Measurements from ENCODE around the gene TAX1BP1. TPM values are rescaled to one million over a fixed set of nuclear protein-coding genes. Genes with fewer than 3 reads are reported as not detected.

Gene TAX1BP1
- total RNA-seq, 2 experiments from 2014 or later, result 101 to 109 TPM

- Mint-ChIP-seq H3K27ac (no peak overlapping the region), H3K36me3 (ENCODE audit: low read depth) (peaks cover 2% of the 10 kb centered on the region), H3K4me3 (no peak overlapping the region), H3K27me3 (no peaks in the 10 kb centered on the region), H3K4me1 (no peaks in the 10 kb centered on the region), H3K9me3 (ENCODE audit: low read depth) (no peaks in the 10 kb centered on the region)
- ChIA-PET CTCF (no interaction called here), POLR2A (no interaction called here)
- DNase-seq (no peak), ATAC-seq (no peak)
- intact Hi-C loops (cut with DNase I, micrococcal nuclease), result no loop called here
Observed at GRCh38 chr7:27870595-27870994, 130.6 kb downstream of the TAX1BP1 start.

GRCh38 chr7:27871086-27871485 lies 131.1 kb downstream of the TAX1BP1 start:
- Mint-ChIP-seq H3K4me1 (no peaks in the 10 kb centered on the region), H3K27ac (no peak overlapping the region), H3K9me3 (ENCODE audit: low read depth) (no peaks in the 10 kb centered on the region), H3K36me3 (ENCODE audit: low read depth) (peaks cover 2% of the 10 kb centered on the region), H3K27me3 (no peaks in the 10 kb centered on the region), H3K4me3 (no peak overlapping the region)
- ChIA-PET POLR2A (no interaction called here), CTCF (no interaction called here)
- DNase-seq, result no peak
- ATAC-seq, result no peak
- intact Hi-C loops (cut with DNase I, micrococcal nuclease), result no loop called here

DNA sequence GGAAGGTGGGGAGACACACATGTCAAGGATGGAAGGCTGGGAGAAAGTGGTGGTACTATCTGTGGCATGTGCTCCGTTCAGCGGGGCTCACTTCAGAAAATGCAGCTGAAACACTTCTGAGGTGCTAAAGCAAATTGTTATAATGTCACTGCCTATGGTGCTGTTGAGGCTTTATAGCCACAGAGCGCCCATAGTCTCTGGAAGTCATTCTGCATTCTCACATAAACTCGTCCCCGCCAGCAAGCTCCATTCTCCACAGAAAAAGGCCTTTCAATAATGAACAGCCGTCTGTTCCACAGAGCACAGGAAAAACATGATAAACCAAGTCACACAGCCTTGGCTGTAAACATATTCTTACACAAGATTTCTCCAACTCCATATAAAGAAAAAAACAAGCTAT lies 131.9 kb downstream of the TAX1BP1 start:
- DNase-seq, result no peak
- Mint-ChIP-seq H3K9me3 (ENCODE audit: low read depth) (no peaks in the 10 kb centered on the region), H3K36me3 (ENCODE audit: low read depth) (peaks cover 2% of the 10 kb centered on the region), H3K4me1 (no peaks in the 10 kb centered on the region), H3K27me3 (no peaks in the 10 kb centered on the region), H3K4me3 (no peak overlapping the region), H3K27ac (no peak overlapping the region)
- ChIA-PET CTCF (interaction anchor here (0.8 kb wide), 1 partner anchor 46 kb away, joined by 3 read pairs; no protein-coding TSS in a partner anchor), POLR2A (no interaction called here)
- intact Hi-C loops (cut with DNase I, micrococcal nuclease), result no loop called here
- no peak for ATAC-seq

DNA sequence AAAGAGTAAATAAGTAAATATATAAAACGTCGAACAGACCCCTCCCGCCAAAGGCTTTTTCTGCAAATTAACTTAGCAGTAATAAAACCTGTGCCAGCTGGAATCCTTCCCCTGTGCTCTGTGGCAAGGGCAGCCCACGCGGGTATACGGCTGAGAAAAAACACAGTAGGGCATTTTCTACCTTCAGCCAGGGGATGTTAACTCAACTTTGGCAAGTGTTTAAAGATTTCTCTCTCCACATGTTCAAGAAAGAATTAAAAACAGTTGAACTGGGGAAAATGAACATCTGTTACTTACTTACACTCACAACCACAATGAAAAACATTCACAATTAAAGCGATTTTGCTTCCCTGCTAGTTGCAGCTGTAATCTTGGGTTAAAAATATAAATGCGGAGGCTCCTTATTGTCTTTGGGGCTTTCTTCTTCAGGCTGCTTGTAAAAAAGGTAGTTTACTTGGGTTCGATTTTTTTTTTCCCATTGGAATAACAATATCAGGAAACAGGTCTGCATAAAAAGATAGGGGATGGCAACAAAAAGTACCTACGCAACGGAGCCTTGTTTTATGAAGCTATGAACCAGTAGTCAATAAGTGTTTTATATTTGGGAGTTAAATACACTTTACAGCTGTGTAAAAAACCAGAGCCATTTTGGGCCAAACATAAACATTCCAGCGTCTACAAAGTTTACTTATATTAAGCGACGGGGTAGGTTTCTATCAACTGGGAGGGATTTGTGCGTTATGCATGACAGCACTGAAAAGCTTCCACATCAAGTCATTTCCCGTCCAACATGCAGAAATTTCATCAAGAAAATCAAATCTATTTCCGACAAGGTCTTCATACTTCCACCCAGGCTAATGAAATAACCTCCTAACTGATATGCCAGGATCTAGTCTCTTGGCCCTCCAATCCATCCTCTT lies 132.7 kb downstream of the TAX1BP1 start:
- POLR2A ChIA-PET, result no interaction called here
- Mint-ChIP-seq H3K4me3 (no peak overlapping the region), H3K4me1 (no peaks in the 10 kb centered on the region), H3K36me3 (ENCODE audit: low read depth) (peaks cover 2% of the 10 kb centered on the region), H3K27ac (no peak overlapping the region), H3K27me3 (no peaks in the 10 kb centered on the region), H3K9me3 (ENCODE audit: low read depth) (no peaks in the 10 kb centered on the region)
- no peak for ATAC-seq
- DNase-seq, result no peak
- CTCF ChIA-PET, result interaction anchor here (0.8 kb wide), 1 partner anchor 45 kb away, joined by 3 read pairs; no protein-coding TSS in a partner anchor
- intact Hi-C loops (cut with DNase I, micrococcal nuclease), result no loop called here

DNA sequence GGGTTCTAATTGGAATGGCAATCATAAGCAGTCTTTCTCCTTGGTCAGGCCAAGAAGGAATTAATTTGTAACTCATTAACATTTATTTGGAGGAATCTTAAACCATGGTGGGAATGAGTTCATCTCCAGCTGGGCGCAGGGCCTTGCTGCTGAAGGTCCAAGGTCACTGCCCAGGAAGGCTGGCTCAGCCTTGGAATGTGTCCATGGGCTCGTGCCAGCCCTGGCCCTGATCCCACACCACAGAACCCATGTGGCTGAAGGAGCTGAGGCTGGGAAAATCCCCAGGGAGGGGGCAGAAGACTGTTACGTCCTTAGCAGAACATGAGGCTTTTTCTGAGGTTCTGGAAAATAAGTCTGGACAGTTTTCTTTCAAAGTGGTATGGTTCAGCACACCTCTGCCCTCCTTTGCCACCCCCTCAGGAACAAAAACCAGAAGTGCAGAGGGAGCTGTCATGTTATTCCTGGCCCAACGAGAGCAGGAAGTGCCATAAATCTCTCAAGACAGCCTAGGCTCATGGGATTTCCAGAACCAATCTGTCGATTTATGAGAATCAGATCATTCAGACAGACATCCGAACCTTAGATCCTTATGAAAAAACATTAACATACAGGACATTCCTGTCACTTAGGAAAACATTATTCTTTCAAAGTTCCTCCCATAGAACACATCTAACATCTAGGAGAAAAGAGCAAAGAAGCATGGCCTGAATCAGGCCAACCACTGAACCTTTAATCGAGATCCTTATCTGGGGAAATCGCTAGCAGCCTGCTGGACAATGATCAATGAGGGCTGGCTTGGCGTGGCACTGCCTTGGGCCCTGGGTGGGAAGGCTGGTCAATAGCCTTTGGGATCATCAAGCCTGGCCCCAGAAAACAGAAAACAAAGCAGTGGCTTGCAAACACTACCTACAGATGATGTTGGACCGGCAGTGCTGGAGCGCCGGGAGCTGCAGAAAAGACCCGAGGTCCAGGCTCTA lies 134.3 kb downstream of the TAX1BP1 start:
- H3K4me3 Mint-ChIP-seq, result no peak overlapping the region
- intact Hi-C loops (cut with DNase I, micrococcal nuclease), result no loop called here
- H3K9me3 Mint-ChIP-seq (ENCODE audit: low read depth), result no peaks in the 10 kb centered on the region
- H3K36me3 Mint-ChIP-seq (ENCODE audit: low read depth), result peaks cover 2% of the 10 kb centered on the region
- ATAC-seq (no peak), DNase-seq (no peak)
- H3K27ac Mint-ChIP-seq, result no peak overlapping the region
- H3K4me1 Mint-ChIP-seq, result no peaks in the 10 kb centered on the region
- CTCF ChIA-PET, result no interaction called here
- H3K27me3 Mint-ChIP-seq, result no peaks in the 10 kb centered on the region
- POLR2A ChIA-PET, result no interaction called here

DNA sequence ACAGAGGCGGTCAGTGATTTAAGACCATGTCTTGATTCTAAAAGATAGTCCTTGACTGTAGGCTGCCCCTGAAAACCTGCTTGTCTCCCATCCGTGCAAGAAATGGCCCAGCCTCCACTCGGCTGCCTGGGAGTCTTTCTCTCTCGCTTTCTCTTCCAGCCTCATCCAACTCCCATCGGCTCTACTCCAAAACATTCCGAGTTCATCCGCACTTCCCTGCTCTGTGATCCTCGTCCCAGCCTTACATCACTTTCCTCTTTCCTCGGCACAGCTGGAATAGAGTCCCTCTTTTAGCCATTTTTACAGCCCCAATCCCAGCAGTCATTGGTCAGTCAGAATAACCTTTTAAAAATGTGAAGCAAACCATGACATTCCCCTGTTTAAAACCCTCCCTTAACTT lies 135.1 kb downstream of the TAX1BP1 start:
- intact Hi-C loops (cut with DNase I, micrococcal nuclease), result no loop called here
- DNase-seq (no peak), ATAC-seq (no peak)
- POLR2A ChIA-PET, result interaction anchor here (1.2 kb wide), 1 partner anchor 15 kb away, joined by 3 read pairs; no protein-coding TSS in a partner anchor
- no peaks in the 10 kb centered on the region for H3K4me1 Mint-ChIP-seq
- CTCF ChIA-PET, result no interaction called here
- H3K36me3 Mint-ChIP-seq (ENCODE audit: low read depth), result peaks cover 2% of the 10 kb centered on the region
- no peak overlapping the region for H3K4me3 Mint-ChIP-seq
- H3K9me3 Mint-ChIP-seq (ENCODE audit: low read depth), result no peaks in the 10 kb centered on the region
- no peaks in the 10 kb centered on the region for H3K27me3 Mint-ChIP-seq
- H3K27ac Mint-ChIP-seq, result no peak overlapping the region

DNA sequence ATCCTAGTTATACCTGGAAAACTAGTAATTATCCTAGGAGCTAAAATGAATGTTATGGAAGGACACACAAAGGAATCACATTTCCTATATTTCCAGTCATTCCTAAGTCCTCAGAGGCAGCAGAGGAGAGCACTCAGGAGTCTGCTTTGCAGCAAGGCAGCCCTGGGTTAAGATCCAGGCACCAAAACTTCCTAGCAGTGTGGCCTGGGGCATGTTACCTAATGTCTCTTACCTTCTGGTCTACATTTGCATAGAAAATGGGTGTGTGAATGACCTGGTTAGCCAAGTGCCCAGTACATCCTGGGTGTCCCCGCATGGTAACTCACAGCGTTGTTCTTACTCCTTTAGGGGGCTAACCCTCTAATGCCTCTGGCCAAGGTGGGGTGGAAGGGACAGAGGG lies 135.9 kb downstream of the TAX1BP1 start:
- no peaks in the 10 kb centered on the region for H3K27me3 Mint-ChIP-seq
- ATAC-seq (no peak), DNase-seq (no peak)
- no peaks in the 10 kb centered on the region for H3K4me1 Mint-ChIP-seq
- no peaks in the 10 kb centered on the region for H3K36me3 Mint-ChIP-seq (ENCODE audit: low read depth)
- no peak overlapping the region for H3K4me3 Mint-ChIP-seq
- intact Hi-C loops (cut with DNase I, micrococcal nuclease), result no loop called here
- no peak overlapping the region for H3K27ac Mint-ChIP-seq
- ChIA-PET CTCF (no interaction called here), POLR2A (interaction anchor here (1.2 kb wide), 1 partner anchor 14 kb away, joined by 3 read pairs; no protein-coding TSS in a partner anchor)
- H3K9me3 Mint-ChIP-seq (ENCODE audit: low read depth), result no peaks in the 10 kb centered on the region

DNA sequence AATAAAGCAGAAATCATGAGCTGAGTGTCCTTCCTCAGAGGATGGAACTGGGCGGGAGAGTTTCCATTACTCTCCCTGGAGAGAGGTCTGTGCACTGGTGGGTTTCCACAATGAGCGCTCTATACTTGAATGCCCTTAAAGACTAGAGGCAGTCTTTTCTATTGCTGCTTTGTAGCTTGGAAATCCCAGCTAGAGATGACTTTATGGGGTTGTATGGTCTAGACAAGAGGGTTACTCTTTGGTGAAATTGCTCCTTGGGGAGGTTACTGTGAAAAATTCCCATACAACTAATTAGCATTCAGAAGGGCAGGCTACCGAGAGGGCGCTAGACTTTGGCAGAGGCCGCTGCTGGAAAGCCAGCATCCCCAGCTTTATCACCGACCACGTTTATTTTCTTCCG lies 136.8 kb downstream of the TAX1BP1 start:
- DNase-seq (no peak), ATAC-seq (no peak)
- ChIA-PET POLR2A (no interaction called here), CTCF (interaction anchor here (0.8 to 1.1 kb wide), 2 partner anchors 12 to 44 kb away, joined by 3 to 4 read pairs; no protein-coding TSS in a partner anchor)
- Mint-ChIP-seq H3K27ac (no peak overlapping the region), H3K36me3 (ENCODE audit: low read depth) (no peaks in the 10 kb centered on the region), H3K4me1 (no peaks in the 10 kb centered on the region), H3K9me3 (ENCODE audit: low read depth) (no peaks in the 10 kb centered on the region), H3K27me3 (no peaks in the 10 kb centered on the region), H3K4me3 (no peak overlapping the region)
- intact Hi-C loops (cut with DNase I, micrococcal nuclease), result no loop called here

Other genes with a start within 250 kb of the TAX1BP1 start
- 10 to 100 TPM; 20.3 to 20.5 TPM for gene HIBADH, start 77.3 kb upstream of the TAX1BP1 start, total RNA-seq

Measured in activated CD4-positive, alpha-beta T cell treated with anti-CD3 and anti-CD28 coated beads for 36 hours (primary cell).